ENCODE results near the gene LRRC55.

LRRC55 gene

GRCh38 chr11:57235761-57236703 lies 54.3 kb downstream of the LRRC55 start:
- no peak for DNase-seq (ENCODE audit: low read depth in 1 of 2, low spot score in 1 of 2)

- DNase-seq (ENCODE audit: low read depth in 1 of 2, low spot score in 1 of 2), result no peak
Observed at GRCh38 chr11:57237204-57237681, 55.5 kb downstream of the LRRC55 start, which contains the start of gene APLNR. APLNR (minus strand) TSS chr11:57237250; CDS start chr11:57237004, 246 bp downstream.

GRCh38 chr11:57239348-57239747 lies 57.6 kb downstream of the LRRC55 start:
- no peak for DNase-seq (ENCODE audit: low read depth in 1 of 2, low spot score in 1 of 2)

GRCh38 chr11:57240007-57240406 lies 58.3 kb downstream of the LRRC55 start:
- no peak for DNase-seq (ENCODE audit: low read depth in 1 of 2, low spot score in 1 of 2)

GRCh38 chr11:57240757-57241156 lies 59.0 kb downstream of the LRRC55 start:
- DNase-seq (ENCODE audit: low read depth in 1 of 2, low spot score in 1 of 2), result no peak

Data from activated CD4-positive, alpha-beta T cell treated with anti-CD3 and anti-CD28 coated beads, Interleukin-2, amount 50 U/mL, for 24 hours (primary cell).